WERI-Rb-1 (cell line): ENCODE data around the gene KRTDAP.

Experiments
- DNase-seq: peaks from one replicate; pipeline ENCODE4 v3.0.0-alpha.2; 2020
- H3K27ac ChIP-seq: fragments of 250-450 bp; sonication (Bioruptor Pico); 2 replicates; pipeline ENCODE4 v1.5.1; 2020; ENCODE audit warnings: mild to moderate bottlenecking, moderate library complexity
- H3K27me3 ChIP-seq: fragments of 250-450 bp; sonication (Bioruptor Pico); 2 replicates; pipeline ENCODE4 v1.5.1; 2021; ENCODE audit warnings: mild to moderate bottlenecking, low read depth, moderate library complexity; ENCODE audit not compliant: insufficient read depth, severe bottlenecking
- H3K36me3 ChIP-seq: fragments of 250-450 bp; sonication (Bioruptor Pico); 2 replicates; pipeline ENCODE4 v1.5.1; 2020; ENCODE audit warnings: mild to moderate bottlenecking, moderate library complexity
- H3K4me3 ChIP-seq: 2 replicates; pipeline ENCODE4 v1.5.1; 2011; ENCODE audit warnings: low read depth, mild to moderate bottlenecking, control low read depth, low read length
- H3K9me3 ChIP-seq: fragments of 250-450 bp; sonication (Bioruptor Pico); 2 replicates; pipeline ENCODE4 v1.5.1; 2021; ENCODE audit warnings: mild to moderate bottlenecking, moderate library complexity; ENCODE audit not compliant: severe bottlenecking
- CTCF ChIP-seq: IDR thresholded peaks from 2 replicates; pipeline ENCODE4 v1.5.1; 2011; ENCODE audit warnings: low read depth, mild to moderate bottlenecking, control low read depth, inconsistent platforms, low read length

Gene KRTDAP

GRCh38 chr19:35507561-35507960 lies 17.3 kb upstream of the KRTDAP start:
- Histone ChIP-seq H3K9me3 (no peaks in the 10 kb centered on the region), H3K27ac (no peak overlapping the region), H3K4me3 (no peak overlapping the region), H3K27me3 (peaks cover 10% of the 10 kb centered on the region), H3K36me3 (no peaks in the 10 kb centered on the region)
- TF ChIP-seq CTCF = no peak
- no peak for DNase-seq

- TF ChIP-seq CTCF = no peak
- peaks cover 10% of the 10 kb centered on the region for H3K27me3 ChIP-seq
- no peaks in the 10 kb centered on the region for H3K9me3 ChIP-seq
- no peak for DNase-seq
- H3K4me3 ChIP-seq = no peak overlapping the region
- H3K27ac ChIP-seq = no peak overlapping the region
- H3K36me3 ChIP-seq = no peaks in the 10 kb centered on the region
These were observed 15.7 kb upstream of the KRTDAP start for GRCh38 chr19:35506011-35506410.

- Histone ChIP-seq H3K27me3 (no peaks in the 10 kb centered on the region), H3K36me3 (no peaks in the 10 kb centered on the region), H3K9me3 (no peaks in the 10 kb centered on the region), H3K27ac (no peak overlapping the region), H3K4me3 (no peak overlapping the region)
- no peak for DNase-seq
- TF ChIP-seq CTCF = no peak
These were observed 12.5 kb upstream of the KRTDAP start for GRCh38 chr19:35502751-35503150.

- no peaks in the 10 kb centered on the region for H3K36me3 ChIP-seq
- TF ChIP-seq CTCF = no peak
- no peak overlapping the region for H3K27ac ChIP-seq
- no peak overlapping the region for H3K4me3 ChIP-seq
- DNase-seq = no peak
- no peaks in the 10 kb centered on the region for H3K27me3 ChIP-seq
- no peaks in the 10 kb centered on the region for H3K9me3 ChIP-seq
These were observed 11.4 kb upstream of the KRTDAP start for GRCh38 chr19:35501684-35502083.

GRCh38 chr19:35500611-35501010 lies 10.3 kb upstream of the KRTDAP start:
- H3K27ac ChIP-seq = no peak overlapping the region
- no peak overlapping the region for H3K4me3 ChIP-seq
- no peaks in the 10 kb centered on the region for H3K36me3 ChIP-seq
- H3K27me3 ChIP-seq = no peaks in the 10 kb centered on the region
- TF ChIP-seq CTCF = no peak
- no peaks in the 10 kb centered on the region for H3K9me3 ChIP-seq
- DNase-seq = no peak

GRCh38 chr19:35498984-35499527 lies 8.8 kb upstream of the KRTDAP start:
- DNase-seq = no peak
- Histone ChIP-seq H3K36me3 (no peaks in the 10 kb centered on the region), H3K27me3 (no peaks in the 10 kb centered on the region), H3K4me3 (no peak overlapping the region), H3K9me3 (no peaks in the 10 kb centered on the region), H3K27ac (no peak overlapping the region)
- no peak for TF ChIP-seq CTCF
